Activated CD8-positive, alpha-beta memory T cell treated with anti-CD3 and anti-CD28 coated beads, Interleukin-2, amount 50 U/mL, for 4 hours (primary cell): ENCODE measurements around the gene COL4A3.

Experiments
- DNase-seq: peaks from one replicate; pipeline ENCODE4 v3.0.0-alpha.2; 2020

Gene COL4A3

DNA sequence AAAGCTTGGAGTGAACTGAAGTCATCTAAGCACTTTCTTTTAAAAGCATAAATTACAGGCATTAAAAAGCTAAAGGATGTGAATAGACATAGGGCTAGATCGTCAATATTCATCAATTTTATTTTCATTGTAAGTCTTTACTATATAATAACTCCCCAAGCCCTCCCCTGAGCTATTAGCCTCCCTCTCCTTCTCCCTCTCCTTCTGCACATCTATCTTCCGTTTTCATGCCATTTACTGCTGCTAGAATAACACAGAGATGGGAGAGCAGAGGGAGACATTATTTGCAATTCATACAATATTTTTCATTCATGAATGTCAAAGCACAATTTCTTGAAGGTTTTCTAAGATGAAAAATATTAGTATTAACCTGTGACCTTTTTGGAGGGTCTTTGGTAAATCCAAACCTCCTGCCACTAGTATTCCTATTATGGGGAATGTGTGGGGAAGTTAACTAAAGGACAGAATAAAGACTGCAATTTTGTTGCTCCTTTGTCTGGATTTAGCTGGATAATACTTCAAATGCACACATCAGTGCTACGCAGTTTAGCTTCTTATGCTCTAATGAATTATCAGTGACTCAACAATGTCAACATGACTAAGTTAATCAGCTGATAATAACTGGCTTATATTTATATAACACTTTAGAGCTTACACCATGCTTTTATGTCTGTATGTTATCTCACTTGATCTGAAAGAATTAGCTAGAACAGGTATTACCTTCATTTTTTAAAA, 132.4 kb downstream of the COL4A3 start:
- no peak for DNase-seq

DNA sequence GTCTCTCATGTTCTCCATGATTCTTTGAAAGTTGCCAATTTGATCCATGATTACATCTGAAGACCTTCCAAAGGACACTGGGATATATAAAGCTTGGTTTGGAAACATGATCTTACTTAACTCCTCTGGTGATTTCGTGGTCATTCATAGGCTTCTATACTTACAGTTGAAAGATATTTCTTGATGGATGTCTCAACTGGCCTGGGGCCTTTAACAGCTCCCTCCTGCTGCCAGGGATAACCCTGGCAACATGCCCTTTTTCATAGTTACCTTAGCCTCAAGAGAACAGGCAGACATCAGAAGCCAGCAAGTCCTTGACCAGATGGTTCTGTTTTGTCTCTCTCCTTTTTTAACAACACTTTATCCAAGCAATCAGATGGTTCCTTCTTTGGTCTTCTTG, 137.1 kb downstream of the COL4A3 start:
- no peak for DNase-seq

DNA sequence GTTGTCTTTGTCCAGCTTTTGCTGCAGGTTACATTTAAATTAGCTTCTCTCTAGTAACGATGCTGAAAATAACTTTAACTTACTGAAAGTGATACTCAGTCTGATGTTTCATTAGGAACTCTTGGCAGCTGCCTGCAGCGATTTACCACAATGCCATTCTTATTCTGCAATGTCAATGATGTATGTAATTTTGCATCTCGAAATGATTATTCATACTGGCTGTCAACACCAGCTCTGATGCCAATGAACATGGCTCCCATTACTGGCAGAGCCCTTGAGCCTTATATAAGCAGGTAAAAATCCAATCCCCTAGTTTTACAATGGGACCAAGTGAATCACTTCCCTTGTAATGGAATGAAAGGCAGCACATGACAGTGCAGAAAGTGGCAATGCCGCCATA, 144.4 kb downstream of the COL4A3 start:
- no peak for DNase-seq

DNA sequence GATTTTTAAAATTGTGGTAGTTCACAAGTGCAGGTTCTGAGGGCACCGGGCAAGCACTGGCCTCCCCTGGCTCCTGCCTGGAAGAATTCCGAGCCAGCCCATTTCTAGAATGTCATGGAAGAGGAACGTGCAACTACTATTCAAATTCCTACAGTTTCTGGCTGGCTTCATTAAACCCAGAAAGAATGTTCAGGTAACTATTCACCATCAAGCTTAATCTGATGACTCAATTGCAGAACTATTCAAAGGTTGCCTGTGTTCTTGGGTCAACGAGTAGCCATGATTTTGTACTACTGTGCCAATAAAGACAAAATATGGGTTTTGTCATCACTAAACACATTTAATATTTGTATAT, 146.3 kb downstream of the COL4A3 start:
- DNase-seq, result no peak

DNA sequence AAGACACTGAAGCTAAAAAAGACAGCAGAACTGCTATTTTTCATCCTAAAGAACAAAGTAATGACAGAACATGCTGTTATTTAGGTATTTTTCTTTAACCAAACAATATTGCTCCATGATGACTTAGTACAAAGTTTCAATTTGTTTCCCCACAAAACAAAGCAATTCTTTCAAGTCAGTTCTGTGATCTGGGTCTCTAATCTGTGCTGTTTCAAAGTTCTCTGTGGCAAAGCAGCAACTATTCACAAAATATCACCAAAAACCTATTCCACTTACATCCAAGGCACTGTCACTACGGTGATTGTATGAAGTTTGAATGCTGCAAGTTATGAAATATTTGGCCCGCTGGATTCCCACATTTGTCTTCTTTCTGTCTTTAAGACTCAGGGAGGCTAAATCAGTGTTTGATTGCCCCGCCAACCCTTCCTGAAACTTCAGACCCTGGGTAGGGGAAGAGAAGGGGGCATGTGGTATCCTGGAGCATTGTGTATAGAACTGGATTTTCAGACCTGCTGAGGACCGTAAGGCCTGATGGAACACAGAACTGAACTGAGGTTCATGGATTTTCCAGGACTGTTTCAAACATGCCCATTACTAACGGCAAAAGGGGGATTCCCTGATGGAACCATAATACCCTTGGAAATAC, 147.6 kb downstream of the COL4A3 start:
- no peak for DNase-seq

DNA sequence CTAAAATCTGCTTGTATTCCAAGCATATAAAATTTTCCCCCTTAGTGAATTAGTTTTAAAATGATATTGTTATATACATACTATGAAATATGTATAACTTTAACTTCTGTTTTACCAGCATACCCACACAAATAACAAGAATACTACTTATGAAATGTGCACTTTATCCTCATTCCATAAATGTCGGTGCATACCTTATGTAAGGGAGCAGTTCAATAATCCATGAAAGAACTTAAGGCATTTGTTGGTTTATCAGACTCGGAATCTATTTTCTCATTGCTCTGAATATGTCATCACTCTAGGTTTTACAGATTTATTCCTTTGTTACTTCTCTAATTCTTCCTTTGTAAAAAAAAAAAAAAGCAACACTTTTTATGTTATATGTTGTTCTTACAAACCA, 148.2 kb downstream of the COL4A3 start:
- DNase-seq, result no peak

DNA sequence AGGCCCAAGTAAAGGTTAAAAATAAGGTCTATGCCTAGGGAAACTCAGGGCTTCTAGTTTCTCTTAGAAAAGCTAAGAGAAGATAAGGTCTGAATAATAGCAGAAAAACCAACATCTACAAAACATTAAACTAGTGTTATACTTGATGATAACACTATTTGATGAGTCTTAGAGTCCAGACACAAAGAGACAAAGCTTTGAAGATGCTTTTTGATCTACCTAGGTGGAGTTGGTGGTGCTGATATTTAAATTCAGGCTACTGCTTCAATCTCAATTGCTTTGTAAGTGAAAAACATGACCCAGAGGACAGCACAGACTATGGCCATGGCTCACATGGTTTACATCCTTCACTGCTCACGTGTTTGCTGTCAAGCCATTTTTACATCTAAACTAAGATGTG, 148.9 kb downstream of the COL4A3 start:
- no peak for DNase-seq

DNA sequence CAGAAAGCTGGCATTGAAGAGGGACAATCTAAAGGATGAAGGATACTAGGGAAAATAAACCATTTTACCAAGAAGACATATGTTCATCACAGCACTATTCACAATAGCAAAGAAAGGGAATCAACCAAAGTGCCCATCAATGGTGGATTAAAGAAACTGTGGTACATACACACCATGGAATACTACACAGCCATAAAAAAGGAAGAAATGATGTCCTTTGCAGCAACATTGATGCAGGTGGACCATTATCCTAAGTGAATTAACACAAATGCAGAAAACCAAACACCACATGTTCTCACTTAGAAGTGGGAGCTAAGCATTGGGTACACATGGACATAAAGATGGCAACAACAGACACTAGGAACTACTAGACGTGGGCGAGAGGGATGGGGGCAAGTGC, 153.4 kb downstream of the COL4A3 start:
- DNase-seq, result no peak

DNA sequence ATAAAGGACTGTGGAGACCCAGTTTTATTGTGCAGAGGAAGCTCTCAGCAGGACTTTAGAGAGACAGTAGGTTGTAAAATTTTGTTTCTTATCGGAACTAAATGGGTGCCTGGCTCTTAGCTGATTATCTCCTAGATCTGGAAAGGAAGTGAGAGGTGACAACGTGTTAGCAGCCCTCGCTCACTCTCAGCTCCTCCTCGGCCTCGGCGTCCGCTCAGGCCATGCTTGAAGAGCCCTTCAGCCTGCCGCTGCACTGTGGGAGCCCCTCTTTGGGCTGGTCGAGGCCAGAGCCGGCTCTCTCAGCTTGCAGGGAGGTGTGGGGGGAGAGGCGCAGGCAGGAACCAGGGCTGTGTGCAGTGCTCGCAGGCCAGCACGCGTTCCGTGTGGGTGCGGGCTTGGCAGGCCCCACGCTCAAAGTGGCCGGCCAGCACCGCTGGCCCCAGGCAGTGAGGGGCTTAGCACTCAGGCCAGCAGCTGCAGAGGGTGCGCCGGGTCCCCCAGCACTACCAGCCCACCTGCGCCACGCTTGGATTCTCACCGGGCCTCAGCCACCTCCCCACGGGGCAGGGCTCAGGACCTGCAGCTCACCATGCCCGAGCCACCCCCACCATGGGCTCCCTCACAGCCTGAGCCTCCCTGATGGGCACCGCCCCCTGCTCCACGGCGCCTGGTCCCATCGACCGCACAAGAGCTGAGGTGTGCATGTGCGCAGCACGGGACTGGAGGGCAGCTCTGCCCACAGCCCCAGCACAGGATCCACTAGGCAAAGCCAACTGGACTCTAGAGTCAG, 156.1 kb downstream of the COL4A3 start:
- DNase-seq, result no peak

DNA sequence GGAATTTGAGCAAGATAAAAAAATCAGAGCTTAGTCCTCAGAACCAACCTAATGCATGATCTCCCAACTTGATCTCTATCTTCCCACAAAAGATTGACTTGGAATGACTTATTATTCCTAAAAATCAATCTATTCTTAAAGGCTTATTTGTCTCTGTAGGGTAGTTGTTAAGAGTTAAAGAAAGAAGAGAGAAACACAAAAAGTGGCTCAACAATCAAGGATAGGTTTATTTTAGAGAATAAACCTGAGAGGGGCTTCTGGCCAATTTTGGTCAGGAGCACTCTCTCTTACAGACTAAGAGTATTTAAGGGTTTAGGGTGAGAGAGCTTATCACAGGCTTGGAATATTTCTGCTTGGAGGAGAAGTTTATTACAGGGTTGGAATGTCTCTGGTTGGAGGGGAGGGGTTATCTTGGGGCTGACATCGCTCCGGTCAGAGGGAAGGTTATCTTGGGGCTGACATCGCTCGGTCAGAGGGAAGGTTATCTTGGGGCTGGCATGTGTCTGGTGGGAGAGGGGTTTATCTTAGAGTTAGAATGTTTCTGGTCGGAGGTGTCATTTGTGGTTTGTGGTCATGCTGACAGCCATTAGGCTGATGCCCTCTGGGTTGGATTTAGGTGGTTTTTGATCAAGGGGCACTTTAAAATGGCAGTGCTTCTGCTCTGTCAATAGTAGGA, 158.2 kb downstream of the COL4A3 start:
- no peak for DNase-seq

DNA sequence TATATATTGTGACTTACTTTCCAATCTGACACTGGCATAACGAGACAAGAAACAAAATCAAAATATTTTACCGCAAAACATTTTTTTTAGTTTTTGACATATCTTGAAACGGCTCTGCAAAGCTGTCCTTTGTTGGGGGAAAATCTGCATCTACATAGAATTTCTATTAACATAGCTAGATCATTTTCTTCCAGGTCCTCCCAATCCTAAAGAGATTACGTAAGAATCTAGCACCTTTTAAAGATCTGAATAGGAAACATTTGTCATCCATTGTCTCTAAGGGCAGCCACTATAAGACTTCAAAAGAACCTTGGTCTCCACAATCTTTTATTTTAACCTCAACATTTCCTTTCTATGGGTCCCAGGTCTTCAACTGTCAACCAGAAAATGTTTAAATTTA, 159.4 kb downstream of the COL4A3 start:
- no peak for DNase-seq

DNA sequence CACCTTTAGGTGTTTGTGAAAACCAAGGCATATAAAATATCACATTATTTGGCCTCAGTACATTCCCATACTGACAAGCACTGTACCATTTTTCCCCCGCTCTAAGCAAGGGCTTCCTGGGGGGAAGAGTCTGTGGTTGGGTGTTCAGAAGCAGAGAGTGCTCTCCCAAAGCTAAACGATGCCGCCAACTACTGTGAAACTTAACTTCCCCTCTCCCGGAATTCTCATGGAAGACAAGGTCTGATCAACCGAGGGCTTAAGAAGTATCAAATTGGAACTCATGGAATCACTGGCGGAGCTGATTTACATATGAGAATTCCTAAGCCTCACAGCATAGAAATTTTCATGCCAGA, 160.2 kb downstream of the COL4A3 start:
- DNase-seq, result no peak

DNA sequence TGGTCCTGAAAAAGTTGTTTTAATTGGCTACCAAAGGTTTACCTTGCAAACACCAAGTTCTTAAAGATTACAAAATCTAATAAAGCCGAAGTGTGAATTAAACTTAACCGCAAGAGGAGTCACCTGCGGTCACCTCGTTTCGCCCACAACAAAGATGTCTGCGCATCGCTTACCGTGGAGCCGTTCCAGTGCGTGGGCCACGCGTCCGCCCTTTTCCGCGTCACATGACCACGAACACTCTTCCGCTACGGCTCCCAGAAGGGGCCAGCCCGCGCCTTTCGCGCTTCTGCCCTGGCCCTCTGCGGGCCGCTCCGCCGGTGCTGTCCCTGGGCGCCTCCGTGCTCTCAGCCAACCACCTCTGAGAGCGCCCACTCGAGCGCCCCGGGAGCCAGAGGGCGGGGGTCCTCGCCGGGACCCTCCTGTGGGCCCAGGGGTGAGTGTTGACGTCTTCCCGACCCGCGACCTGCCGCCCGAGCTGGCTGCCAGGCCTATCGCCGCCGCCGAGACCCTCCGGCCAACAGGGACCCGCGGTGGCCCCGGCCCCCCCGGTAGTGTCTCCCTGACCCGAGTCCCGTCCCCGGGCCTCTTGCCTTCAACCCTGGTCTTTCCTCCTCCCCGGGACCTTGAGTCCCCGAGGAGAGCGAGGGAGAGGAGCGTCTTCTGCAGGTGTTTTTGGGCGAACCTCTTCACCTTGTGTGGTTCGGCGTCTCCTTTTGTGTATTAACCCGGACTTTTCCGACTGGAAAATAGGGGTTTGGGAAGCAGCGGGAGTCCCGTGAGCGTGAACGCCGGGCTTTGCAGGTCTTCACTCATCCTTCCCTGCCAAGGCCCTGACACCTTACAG, 160.8 kb downstream of the COL4A3 start, which contains the start of gene MFF:
MFF (plus strand) TSS at position 257 of the 844 bp plus-strand sequence. CDS start 5,415 bp downstream, outside the sequence.
- peak; percentile 93 for DNase-seq

DNA sequence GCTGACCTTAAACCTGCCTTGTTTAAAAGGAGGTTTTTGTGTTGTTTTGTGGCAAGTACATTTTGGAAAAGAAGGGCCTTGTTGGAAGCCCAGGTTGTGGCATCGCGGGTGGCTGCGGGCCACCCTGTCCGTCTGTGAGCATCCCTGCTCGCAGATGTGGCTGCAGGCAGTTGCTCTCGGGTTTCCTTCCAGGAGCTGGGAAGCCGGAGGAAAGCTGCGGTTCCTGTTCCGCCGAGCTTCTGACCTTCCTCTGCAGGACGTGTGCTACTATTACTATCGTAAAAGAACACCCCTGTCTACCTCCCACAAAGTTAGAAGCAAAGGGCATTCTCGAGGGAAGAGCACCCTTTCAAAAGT, 161.4 kb downstream of the COL4A3 start:
- no peak for DNase-seq

DNA sequence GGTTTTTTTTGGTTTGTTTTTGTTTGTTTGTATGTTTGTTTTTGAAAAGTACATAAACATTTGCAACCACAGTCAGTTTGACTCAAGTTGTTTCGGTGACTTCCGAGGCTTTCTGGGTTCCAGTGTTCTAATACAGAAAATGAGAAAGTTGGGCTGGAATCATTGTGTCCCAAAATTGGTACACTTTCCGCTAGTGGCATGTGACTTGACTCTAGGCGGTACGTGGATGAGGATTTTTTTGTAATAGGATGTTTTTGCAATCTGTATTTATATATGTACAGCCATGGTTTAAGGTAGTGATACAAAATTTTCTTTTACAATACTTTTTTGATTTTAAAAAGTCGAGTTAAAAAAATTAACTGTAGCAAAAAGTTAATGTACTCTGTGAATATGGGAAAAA, 162.4 kb downstream of the COL4A3 start:
- no peak for DNase-seq

DNA sequence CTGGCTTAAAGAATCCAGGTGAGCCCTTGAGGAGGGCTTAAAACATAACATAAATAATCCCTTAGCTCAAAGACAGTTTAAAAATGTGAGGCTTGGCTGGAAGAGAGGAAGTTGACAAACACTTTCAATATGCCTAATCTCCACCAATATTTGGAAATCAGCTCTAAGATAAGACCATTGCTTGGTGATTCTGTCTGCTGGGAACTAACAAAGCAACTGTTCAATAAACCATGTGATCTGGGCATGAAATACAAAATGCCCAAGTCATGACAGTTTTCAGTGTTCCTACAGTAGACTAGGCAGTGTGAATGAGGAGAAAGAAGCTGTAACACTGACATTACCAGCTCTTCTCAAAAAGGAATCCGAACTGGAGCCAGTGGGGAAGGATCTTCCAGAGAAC, 171.3 kb downstream of the COL4A3 start:
- no peak for DNase-seq

DNA sequence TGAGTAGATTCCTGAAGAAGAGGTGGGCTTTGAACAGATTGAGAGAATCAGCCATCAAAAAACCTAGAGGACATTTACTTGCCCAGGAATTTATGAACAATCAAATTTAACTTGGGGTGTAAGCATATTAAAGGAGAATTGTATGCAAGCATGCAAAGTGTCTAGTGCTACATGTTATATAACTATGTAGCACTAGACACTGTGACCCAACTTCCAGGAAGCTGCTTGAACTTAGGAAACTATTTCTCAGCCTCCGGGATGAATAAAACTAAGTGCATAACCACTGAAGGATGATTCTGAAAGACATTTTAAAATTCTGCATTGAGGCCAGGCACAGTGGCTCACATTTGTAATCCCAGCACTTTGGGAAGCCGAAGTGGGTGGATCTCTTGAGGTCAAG, 173.0 kb downstream of the COL4A3 start:
- DNase-seq, result no peak

DNA sequence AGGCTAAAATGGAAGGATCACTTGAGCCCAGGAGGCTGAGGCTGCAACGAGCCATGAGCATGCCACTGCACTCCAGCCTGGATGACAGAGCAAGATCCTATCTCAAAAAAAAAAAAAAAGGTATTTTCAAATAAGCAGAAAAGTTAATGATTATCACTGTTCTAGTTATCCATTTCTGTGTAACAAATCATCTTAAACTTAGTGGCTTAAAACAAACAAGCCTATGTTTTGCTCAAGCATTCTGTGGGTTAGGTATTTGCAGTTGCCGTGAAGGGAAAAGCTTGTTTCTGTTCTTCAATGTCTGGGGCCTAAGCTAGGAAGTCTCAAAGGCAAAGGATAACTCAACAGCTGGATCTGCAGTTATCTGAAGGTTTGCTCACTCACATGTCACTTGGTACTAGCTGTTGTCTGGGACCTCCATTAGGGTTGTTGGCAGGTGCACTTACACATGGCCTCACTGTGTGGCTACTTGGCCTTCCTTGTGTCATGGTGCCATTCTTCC, 174.7 kb downstream of the COL4A3 start:
- DNase-seq, result no peak

DNA sequence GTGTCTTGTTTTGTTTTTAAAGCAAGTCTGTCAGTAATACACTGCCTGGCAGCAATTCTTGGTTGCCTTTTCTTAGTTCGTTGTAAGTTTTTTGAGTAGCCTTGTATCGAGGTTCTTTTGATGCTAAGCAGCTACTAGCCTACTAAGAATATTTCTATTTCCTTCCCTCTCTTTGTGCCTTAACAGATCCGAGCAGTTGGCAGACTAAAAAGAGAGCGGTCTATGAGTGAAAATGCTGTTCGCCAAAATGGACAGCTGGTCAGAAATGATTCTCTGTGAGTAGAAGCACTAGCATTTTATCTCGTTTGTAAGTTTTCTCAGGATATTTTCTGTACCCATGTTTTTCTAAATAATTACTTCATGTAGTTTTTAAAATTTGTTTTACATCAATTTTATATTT, 175.7 kb downstream of the COL4A3 start:
- DNase-seq, result no peak

DNA sequence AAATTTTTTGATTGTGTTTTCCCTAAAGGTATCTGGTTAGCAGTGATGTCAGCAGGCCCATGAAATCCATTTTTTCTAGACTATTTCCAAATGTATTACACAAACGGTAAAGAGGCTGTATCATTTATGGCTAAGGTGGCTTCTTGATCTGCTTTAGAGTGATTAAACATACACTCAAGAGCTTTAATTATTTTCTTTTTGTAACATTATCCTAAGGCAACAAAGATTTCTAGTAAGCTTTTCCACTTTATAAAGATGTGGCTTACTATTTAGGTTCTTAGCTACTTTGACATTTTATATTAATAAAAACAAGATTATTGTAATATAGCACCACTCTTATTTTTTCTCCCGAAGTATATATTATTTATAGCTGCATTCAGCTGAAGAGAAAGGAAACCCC, 177.1 kb downstream of the COL4A3 start:
- DNase-seq, result no peak

DNA sequence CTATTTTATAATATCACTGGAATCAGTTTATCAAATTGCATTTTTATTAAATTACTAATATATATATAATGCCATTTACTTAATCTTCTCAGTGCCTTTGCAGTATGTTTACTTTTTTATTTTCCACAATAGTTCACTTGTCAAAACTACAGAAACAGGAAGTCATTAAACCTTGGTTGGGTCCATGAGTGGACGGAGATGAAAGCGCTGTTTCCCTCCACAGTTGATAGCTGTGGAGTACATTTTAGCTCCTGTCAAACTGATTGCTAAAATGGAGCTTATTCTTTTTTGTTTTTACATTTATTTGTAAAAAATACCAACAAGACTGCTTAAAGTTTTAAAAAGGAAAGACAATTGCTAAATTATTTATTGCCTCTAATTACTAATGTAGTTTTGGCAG, 179.8 kb downstream of the COL4A3 start:
- DNase-seq, result no peak

DNA sequence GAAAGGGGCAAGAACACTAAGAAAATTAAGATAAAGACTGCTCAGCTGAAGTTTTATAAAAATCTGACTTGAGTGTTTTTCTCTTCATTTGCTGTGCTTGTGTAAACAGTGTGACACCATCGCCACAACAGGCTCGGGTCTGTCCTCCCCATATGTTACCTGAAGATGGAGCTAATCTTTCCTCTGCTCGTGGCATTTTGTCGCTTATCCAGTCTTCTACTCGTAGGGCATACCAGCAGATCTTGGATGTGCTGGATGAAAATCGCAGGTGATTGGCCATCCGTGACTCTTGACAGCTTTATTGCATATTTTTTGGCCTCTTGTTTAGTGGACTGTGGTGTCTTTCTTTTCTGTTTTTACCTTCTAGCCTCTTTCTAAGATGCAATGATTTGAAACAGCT, 182.7 kb downstream of the COL4A3 start:
- DNase-seq, result no peak

DNA sequence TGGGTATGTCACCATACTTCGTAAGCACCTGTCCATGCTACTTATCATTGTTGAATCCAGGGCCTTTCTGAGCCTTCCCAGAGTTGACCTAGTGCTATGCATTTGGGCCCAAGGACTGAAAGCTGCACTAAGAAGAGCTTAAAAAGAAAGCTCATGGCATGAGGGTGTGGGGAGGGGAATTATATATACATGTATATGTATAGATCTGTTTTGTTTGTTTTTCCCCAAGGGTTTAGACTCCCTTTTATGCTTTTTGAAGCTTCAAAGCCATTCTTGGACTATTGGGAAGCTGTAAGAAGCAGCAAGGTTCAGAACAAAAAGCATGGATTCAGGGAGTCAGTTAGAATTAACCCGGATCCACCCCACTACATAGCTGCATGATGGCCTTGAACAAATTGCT, 183.9 kb downstream of the COL4A3 start:
- DNase-seq, result no peak
